Body of pancreas (tissue), 4 donors: ENCODE measurements around the gene POU3F2.

ENCODE experiments used
- POLR2A ChIP-seq, 3 donors: fragments of 450-650 bp; IDR thresholded peaks; one replicate each; pipeline ENCODE4 v1.6.1; 2016; ENCODE audit warnings: antibody characterized with exemption in 3 of 3, mild to moderate bottlenecking in 2 of 3
- TF ChIP-seq, protein P1 (sequence below), 7 experiments: fragments of 450-650 bp in 4 of 7; fragments of 200-600 bp in 3 of 7; sonication (generic) in 3 of 7; IDR thresholded peaks; one replicate each; pipeline ENCODE4 v1.5.1; 2016 to 2019; ENCODE audit warnings: antibody characterized with exemption in 7 of 7

DNA sequence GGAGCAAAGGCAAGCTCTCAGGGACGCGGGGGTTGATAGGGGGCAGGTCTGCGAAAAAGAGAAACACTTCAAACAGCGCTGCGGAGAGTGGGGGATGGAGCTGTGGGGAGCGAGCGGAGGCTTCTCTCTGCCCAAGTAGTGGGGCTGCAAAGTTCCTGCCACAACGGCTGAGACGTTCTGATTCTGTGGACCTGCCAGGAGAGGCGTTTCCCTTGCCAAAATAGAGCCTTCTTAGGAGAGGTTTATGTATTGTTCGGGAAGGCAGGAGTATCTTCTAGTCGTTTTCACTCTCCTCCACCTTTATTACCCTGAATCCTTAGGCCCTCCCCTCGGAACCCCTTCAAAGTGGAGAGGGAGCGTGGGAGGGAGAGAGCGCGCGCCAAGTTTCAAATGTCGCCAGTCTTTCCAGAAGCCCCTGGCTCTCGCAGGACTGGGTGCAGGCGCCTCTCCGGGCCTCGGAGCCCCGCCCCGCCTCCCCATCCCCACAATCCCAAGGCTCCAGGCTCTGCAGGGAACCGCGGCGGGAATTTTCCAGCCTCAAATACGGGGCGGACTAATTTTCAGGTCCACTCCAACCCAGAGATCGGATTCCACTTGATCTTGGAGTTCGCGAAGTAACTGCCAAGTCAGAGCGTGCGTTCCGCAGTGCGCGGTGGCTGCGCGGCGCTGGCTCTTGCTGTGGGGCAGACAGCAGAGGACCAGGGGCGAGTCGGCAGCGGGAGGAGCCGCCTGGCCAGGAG is 10.0 kb upstream of the POU3F2 start:
- TF ChIP-seq, protein P1, sequence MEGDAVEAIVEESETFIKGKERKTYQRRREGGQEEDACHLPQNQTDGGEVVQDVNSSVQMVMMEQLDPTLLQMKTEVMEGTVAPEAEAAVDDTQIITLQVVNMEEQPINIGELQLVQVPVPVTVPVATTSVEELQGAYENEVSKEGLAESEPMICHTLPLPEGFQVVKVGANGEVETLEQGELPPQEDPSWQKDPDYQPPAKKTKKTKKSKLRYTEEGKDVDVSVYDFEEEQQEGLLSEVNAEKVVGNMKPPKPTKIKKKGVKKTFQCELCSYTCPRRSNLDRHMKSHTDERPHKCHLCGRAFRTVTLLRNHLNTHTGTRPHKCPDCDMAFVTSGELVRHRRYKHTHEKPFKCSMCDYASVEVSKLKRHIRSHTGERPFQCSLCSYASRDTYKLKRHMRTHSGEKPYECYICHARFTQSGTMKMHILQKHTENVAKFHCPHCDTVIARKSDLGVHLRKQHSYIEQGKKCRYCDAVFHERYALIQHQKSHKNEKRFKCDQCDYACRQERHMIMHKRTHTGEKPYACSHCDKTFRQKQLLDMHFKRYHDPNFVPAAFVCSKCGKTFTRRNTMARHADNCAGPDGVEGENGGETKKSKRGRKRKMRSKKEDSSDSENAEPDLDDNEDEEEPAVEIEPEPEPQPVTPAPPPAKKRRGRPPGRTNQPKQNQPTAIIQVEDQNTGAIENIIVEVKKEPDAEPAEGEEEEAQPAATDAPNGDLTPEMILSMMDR (IDR thresholded peaks at IDR 0.05), result no peak
- TF ChIP-seq POLR2A (IDR thresholded peaks at IDR 0.05), result no peak
